Spleen (tissue), 7 donors: ENCODE data around the gene ARL17A.
"Not testable (repeated sequence)": the region's sequence is repeated elsewhere in the genome, so short reads cannot be mapped to it uniquely, and the experiment has no call there.

Source experiments
- CTCF ChIP-seq, 11 experiments: fragments of 200-600 bp in 7 of 11; fragments of 450-650 bp in 4 of 11; sonication (generic) in 4 of 11; IDR thresholded peaks in 8 of 11; conservative IDR thresholded peaks in 3 of 11; 1 replicate in 7 of 11; 2 replicates in 4 of 11; pipeline versions ENCODE4 v1.4.0 to v1.8.0; 2016 to 2021; ENCODE audit warnings: antibody characterized with exemption in 11 of 11, inconsistent platforms in 4 of 11, mild to moderate bottlenecking in 1 of 11
- POLR2AphosphoS5 ChIP-seq, 3 donors: sonication (generic); formaldehyde crosslinking; IDR thresholded peaks; one replicate each; pipeline ENCODE4 v1.5.1; 2017; ENCODE audit warnings: antibody characterized with exemption in 3 of 3
- donor health status: DM: no; HTN: no; CAD: no; lungs with moderate emphysema.
- donor health status: DM: no; HTN: no; CAD: no.
- donor health status: DM: no; HTN: no; CAD: no.

- not testable (repeated sequence) for TF ChIP-seq POLR2AphosphoS5 (IDR thresholded peaks at IDR 0.05); CTCF (IDR thresholded peaks at IDR 0.05 in 8 of 11, conservative IDR thresholded peaks at IDR 0.05 in 3 of 11)
Measured at GRCh38 chr17:46512168-46512567, 67.3 kb downstream of the ARL17A start, which contains the start of gene LRRC37A2.
